ENCODE measurements around the gene SLC7A14. TPM values are rescaled to one million over a fixed set of nuclear protein-coding genes. Genes with fewer than 3 reads are reported as not detected.
"Not testable (repeated sequence)": the region's sequence is repeated elsewhere in the genome, so short reads cannot be mapped to it uniquely, and the experiment has no call there.

The SLC7A14 gene
- polyA plus RNA-seq, 1 donor = 0.23 TPM

- DNase-seq (ENCODE audit: low read depth) = no peak
Observed at GRCh38 chr3:170594528-170594927, 8.7 kb upstream of the SLC7A14 start.

GRCh38 chr3:170593634-170594033 lies 7.8 kb upstream of the SLC7A14 start:
- DNase-seq (ENCODE audit: low read depth) = no peak

GRCh38 chr3:170589113-170589512 lies 3.2 kb upstream of the SLC7A14 start:
- DNase-seq (ENCODE audit: low read depth) = no peak

DNA sequence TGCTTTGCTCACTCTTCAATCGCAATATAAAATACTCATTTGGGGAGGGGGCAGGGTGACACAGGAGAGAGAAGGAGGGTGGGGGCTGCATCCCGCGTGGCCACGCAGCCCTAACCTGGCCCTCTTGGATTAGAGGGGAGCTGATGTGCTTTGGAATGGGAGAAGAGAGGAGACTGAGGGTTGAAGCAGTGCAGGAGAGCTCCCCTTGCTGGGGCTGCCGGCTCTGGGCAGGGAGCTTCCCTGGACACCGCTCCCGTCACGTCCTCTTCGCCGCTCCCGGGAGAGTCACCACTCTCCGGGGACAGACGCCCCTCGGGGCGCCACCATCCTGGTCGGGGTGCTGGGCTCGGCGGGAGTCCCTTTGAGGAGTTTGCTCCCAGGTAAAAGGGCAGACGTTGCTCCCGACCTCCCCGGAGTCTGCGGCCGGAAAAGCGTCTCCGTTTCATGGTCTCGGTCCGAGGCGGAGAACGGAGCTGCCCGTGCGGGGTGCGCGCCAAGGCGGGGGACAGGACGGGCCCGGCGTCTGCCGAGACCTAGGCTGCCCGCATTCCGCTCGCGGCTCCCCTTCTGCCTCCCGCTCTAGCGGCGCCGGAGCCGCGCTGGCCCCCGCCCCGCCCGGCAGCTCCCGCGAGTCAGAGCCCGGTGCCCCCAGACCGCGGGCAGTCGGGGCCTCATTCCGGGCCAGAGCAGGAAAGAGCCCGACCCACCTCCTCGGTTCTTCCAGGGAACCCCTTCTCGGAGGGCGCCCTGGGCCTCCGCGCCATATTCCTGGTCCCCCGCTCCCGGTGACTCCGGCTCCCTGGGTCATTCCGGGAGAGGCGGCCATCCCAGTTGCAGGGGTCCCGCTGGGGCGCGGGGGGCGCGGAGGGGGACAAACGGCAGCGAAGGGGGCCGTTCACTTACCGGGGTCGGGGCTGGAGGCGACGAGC lies 603 bp downstream of the SLC7A14 start:
- DNase-seq (ENCODE audit: low read depth) = no peak

DNA sequence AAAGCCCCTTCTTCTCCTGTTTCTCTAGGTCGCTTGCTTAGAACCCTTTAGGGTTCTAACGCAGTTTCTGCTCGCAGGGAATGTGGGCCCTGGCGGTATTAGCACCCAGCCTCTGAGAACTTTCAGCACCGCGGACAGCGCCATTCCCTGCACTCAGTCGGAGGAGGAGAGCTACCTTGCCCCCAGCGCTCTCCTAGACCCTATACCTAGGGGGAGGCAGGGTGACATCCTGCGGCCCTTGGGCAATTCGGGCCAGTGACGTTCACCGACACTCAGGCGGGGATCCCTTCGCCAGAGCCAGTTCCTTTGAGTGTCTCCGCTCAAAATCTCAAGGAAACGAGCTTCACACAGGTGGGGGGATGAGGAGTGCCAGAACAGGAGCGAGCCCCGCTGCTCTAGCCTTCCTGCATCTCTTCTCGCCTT lies 1.3 kb downstream of the SLC7A14 start:
- DNase-seq (ENCODE audit: low read depth) = peak; percentile 38

- no peak for DNase-seq (ENCODE audit: low read depth)
Observed at GRCh38 chr3:170579646-170580045, 6.2 kb downstream of the SLC7A14 start.

DNA sequence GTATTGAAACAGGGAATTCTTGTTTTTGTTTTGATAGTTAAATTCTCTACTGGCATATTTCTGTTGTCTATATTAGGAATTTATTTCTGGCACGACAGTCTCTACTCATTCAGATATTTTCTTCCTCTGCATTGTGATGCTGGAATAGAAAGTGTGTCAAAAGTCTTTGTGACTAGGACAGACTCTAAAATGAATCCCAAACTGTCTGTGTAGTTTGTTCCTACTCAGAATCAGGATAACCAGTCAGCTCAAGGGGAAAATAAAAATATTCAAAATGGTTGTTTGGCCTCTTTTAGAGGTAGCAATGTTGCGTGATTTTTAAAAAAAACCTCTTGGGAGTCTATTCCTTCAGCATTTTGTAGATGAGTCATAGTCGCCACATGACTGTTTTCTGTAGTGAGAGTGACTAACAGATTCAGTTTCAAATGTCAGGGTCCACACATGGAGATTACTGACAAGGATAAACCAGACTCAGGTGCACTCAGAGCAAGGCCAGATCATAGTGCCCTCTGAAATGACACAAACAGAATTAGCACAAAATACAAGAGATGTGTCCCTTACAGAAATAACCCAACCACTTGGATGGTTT lies 13.1 kb downstream of the SLC7A14 start:
- DNase-seq (ENCODE audit: low read depth) = no peak

DNA sequence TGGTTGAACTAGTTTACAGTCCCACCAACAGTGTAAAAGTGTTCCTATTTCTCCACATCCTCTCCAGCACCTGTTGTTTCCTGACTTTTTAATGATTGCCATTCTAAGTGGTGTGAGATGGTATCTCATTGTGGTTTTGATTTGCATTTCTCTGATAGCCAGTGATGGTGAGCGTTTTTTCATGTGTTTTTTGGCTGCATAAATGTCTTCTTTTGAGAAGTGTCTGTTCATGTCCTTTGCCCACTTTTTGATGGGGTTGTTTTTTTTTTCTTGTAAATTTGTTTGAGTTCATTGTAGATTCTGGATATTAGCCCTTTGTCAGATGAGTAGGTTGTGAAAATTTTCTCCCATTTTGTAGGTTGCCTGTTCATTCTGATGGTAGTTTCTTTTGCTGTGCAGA lies 18.3 kb downstream of the SLC7A14 start:
- not testable (repeated sequence) for DNase-seq (ENCODE audit: low read depth)

GRCh38 chr3:170566413-170566812 lies 19.5 kb downstream of the SLC7A14 start:
- DNase-seq (ENCODE audit: low read depth) = no peak

DNA sequence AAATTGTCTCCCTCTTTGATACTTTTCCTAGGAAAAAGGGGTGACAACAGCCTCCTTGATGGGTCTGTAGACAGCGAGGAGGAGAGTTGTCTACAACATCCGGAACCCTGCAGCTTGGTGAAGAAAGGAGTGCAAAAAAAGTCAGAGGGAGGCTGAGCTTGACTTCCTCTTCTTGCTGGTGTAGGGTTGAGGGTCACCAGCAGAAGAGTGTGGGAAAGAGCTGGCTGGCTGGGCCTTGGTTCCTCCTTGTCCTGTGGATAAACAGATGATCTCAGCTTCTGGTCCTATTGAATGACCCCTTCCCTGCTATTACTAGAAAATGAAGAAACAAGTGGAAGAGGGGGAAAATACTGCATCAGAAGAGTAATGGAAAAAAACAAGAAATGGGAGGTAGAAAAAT lies 20.4 kb downstream of the SLC7A14 start:
- DNase-seq (ENCODE audit: low read depth) = no peak

- no peak for DNase-seq (ENCODE audit: low read depth)
Observed at GRCh38 chr3:170564664-170565063, 21.2 kb downstream of the SLC7A14 start.

DNA sequence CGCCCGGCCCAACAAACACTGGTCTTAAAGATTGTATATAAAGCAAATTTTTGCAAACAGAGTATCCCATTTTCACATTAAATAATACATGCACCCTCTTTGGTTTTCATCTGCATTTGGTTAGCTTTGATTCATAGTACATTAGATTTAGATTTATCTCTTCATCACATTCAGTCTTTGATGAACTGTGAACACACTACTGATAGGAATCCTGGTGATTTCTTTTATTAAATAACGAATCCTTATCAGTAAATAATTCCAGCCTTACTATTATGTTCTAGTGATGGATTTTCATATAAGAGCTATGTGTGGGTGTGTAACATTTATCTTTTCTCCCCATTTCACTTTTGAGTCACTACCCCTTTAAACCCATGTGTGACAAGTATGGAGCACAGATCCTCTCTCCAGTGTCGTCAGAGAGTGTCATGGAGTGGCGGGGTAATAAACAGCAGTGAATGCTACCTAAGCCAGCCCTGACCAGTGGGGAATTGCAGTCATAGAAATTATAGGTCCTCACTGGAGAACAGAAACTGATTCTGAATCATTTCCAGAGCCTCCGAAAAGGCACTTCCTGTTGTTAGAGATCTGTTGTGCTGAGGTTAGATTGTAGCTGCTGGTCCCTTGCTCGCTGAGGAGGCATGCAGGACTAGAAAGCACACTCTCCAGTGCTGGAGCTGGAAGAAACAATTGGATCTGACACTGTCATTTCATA lies 22.0 kb downstream of the SLC7A14 start:
- DNase-seq (ENCODE audit: low read depth) = no peak

DNA sequence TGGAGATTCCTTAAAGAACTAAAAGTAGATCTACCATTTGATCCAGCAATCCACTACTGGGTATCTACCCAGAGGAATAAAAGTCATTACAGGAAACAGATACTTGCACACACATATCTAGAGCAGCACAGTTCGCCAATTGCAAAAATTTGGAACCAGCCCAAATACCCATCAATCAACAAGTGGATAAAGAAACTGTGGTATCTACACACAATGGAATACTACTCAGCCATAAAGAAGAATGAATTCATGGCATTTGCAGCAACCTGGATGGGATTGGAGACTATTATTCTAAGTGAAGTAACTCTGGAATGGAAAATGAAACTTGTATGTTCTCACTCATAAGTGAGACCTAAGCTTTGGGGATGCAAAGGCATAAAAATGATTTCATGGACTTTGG lies 23.8 kb downstream of the SLC7A14 start:
- no peak for DNase-seq (ENCODE audit: low read depth)

GRCh38 chr3:170560717-170561382 lies 25.0 kb downstream of the SLC7A14 start:
- no peak for DNase-seq (ENCODE audit: low read depth)

GRCh38 chr3:170560296-170560695 lies 25.6 kb downstream of the SLC7A14 start:
- no peak for DNase-seq (ENCODE audit: low read depth)

DNA sequence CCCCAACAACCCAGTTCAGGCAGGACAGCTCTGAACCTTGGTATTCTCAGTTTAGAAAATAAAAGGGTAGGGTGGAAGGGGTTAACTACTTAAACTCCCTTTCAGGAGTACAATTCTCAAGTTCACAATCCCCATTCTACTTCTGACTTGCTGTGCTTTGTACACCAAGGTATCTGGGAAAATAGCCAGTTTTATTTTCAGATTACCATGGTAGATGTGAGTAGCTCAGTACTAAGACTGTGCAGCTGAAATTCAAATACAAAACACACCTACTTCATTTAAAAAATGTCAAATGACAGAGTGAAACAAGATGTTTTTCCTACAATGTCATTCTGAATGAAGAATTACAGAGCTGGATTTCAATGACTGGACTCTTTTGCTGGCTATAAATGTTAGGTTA lies 27.4 kb downstream of the SLC7A14 start:
- no peak for DNase-seq (ENCODE audit: low read depth)

DNA sequence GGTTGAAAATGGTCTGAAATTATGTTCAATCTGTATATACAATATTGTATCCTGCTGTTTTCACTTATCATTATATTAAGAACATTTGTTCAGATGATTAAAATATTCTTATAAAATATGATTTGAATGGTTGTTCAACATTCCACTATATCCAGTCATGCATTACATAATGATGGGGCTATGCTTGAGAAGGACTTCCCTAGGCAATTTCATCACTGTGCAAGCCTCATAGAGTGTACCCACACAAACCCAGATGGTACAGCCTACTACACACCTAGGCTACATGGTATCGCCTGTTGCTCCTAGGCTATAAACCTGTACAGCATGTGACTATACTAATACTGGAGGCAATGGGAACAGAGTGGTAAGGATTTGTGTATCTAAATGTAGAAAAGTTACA lies 30.5 kb downstream of the SLC7A14 start:
- no peak for DNase-seq (ENCODE audit: low read depth)

DNA sequence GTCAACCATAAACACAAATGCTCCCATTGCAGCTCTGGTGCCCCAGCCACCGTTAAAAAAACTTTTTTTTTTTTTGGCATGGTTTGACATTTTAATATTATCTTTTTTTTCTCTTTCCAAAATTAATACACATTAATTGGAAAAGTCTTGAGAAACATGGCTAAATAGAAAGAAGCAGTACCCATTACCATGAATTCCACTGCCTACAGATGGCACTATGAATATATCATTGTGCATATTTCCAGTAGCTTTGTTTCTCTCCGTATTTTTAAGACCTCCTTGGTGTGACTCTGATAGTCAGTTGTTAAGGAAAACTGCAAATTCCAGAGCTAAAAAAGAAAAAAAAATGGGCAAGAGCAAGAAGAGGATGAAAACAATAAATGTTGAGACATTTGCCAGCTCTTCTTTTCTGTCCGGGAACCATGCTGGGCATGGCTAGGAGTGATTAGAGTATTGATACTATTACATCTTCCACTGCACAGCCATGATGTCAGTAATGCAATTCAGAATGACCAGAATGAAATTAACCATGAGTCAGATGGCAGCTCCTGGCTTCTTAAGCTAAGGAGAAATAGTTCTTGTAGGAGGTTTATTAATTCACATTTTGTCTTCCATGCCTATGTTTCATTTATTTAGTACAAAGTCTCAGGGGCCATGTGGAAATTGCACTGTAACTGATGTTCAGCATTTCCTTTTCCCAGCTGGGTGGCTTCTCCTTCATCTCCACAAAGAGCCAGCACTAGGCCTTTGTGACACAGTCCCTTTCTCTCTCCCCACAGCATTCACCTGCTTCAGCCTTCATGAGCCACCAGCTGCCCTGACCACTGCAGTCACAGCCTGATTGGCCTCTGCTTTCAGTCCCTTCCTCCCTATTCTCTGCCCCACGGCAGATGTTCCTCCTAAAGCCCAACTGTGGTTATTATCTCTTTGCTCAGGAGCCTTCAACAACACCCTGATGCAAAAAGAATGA lies 31.8 kb downstream of the SLC7A14 start:
- DNase-seq (ENCODE audit: low read depth) = no peak

GRCh38 chr3:170551252-170551651 lies 34.6 kb downstream of the SLC7A14 start:
- no peak for DNase-seq (ENCODE audit: low read depth)

- no peak for DNase-seq (ENCODE audit: low read depth)
Observed at GRCh38 chr3:170542704-170543103, 43.2 kb downstream of the SLC7A14 start.

- no peak for DNase-seq (ENCODE audit: low read depth)
Observed at GRCh38 chr3:170539897-170540296, 46.0 kb downstream of the SLC7A14 start.
